Parathyroid adenoma (tissue), 2 donors: ENCODE measurements around the gene APLP1.

Experiments used
- H2AFZ ChIP-seq: fragments of 300-600 bp; sonication (generic); one replicate; pipeline ENCODE4 v1.7.0; 2017; ENCODE audit warnings: antibody characterized with exemption, mild to moderate bottlenecking
- H3K27ac ChIP-seq: fragments of 300-600 bp; sonication (generic); one replicate; pipeline ENCODE4 v1.7.0; 2017
- H3K27me3 ChIP-seq: fragments of 300-600 bp; sonication (generic); one replicate; pipeline ENCODE4 v1.7.0; 2017; ENCODE audit warnings: low read length; ENCODE audit not compliant: control insufficient read depth, insufficient read depth
- H3K36me3 ChIP-seq: fragments of 300-600 bp; sonication (generic); one replicate; pipeline ENCODE4 v1.7.0; 2017; ENCODE audit warnings: low read length; ENCODE audit not compliant: control insufficient read depth, insufficient read depth
- H3K4me1 ChIP-seq: fragments of 300-600 bp; sonication (generic); one replicate; pipeline ENCODE4 v1.7.0; 2017; ENCODE audit warnings: control low read depth
- H3K4me2 ChIP-seq: fragments of 300-600 bp; sonication (generic); one replicate; pipeline ENCODE4 v1.7.0; 2017; ENCODE audit warnings: low read length
- H3K4me3 ChIP-seq: fragments of 300-600 bp; sonication (generic); one replicate; pipeline ENCODE4 v1.7.0; 2017; ENCODE audit warnings: low read depth, low read length
- H3K79me2 ChIP-seq: fragments of 300-600 bp; sonication (generic); one replicate; pipeline ENCODE4 v1.7.0; 2017; ENCODE audit warnings: control low read depth
- H3K9ac ChIP-seq: fragments of 300-600 bp; sonication (generic); one replicate; pipeline ENCODE4 v1.7.0; 2017; ENCODE audit warnings: mild to moderate bottlenecking
- H3K9me3 ChIP-seq: fragments of 300-600 bp; sonication (generic); one replicate; pipeline ENCODE4 v1.7.0; 2017; ENCODE audit warnings: low read length; ENCODE audit not compliant: control insufficient read depth
- CTCF ChIP-seq: fragments of 300-600 bp; sonication (generic); IDR thresholded peaks from one replicate; pipeline ENCODE4 v1.7.0; 2017; ENCODE audit warnings: antibody characterized with exemption, mild to moderate bottlenecking
- donor health status: primary hyperparathyroidism.

Gene APLP1

GRCh38 chr19:35868172-35868822 is at the start of gene APLP1:
APLP1 (plus strand) TSS chr19:35868574; CDS start chr19:35868637, 63 bp downstream.
- H3K4me1 ChIP-seq, result peaks cover 11% of the 10 kb centered on the region
- H3K4me3 ChIP-seq, result peak within 1 kb of the TSS; percentile 41
- H3K36me3 ChIP-seq, result no peaks in the 10 kb centered on the region
- H3K9me3 ChIP-seq, result no peaks in the 10 kb centered on the region
- H3K9ac ChIP-seq, result no peak within 1 kb of the TSS
- H3K79me2 ChIP-seq, result peaks cover 4% of the 10 kb centered on the region
- H3K27ac ChIP-seq, result peak within 1 kb of the TSS; percentile 74
- TF ChIP-seq CTCF, result no peak
- H2AFZ ChIP-seq, result peak within 1 kb of the TSS; percentile 81
- H3K4me2 ChIP-seq, result peak within 1 kb of the TSS; percentile 79
- no peaks in the 10 kb centered on the region for H3K27me3 ChIP-seq

- Histone ChIP-seq H3K27me3 (no peaks in the 10 kb centered on the region), H3K4me3 (no peak overlapping the region), H3K79me2 (no peaks in the 10 kb centered on the region), H3K27ac (no peak overlapping the region), H3K36me3 (no peaks in the 10 kb centered on the region), H3K4me1 (no peaks in the 10 kb centered on the region), H2AFZ (no peak overlapping the region), H3K9ac (no peak overlapping the region), H3K9me3 (no peaks in the 10 kb centered on the region), H3K4me2 (no peak overlapping the region)
- TF ChIP-seq CTCF, result no peak
Observed at GRCh38 chr19:35822579-35822978, 45.8 kb upstream of the APLP1 start.

DNA sequence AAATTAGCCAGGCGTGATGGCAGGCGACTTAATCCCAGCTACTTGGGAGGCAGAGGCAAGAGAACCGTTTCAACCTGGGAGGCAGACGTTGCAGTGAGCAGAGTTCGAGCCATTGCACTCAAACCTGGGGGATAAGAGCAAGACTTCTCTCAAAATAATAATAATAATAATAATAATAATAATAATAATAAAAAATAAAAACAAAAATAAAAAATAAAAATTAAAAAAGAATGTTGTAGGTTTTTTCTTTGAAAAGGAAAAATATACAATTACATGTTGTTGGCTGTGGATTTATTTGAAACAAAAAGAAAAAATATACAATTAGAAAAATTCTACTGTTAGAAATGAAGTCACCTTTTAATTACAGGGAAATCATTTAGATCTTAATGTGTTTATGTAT is 44.2 kb upstream of the APLP1 start:
- Histone ChIP-seq H3K36me3 (no peaks in the 10 kb centered on the region), H3K4me3 (no peak overlapping the region), H3K4me1 (no peaks in the 10 kb centered on the region), H3K9ac (no peak overlapping the region), H2AFZ (no peak overlapping the region), H3K27me3 (no peaks in the 10 kb centered on the region), H3K79me2 (no peaks in the 10 kb centered on the region), H3K9me3 (no peaks in the 10 kb centered on the region), H3K4me2 (no peak overlapping the region), H3K27ac (no peak overlapping the region)
- TF ChIP-seq CTCF, result no peak

- H3K9me3 ChIP-seq, result no peaks in the 10 kb centered on the region
- H3K4me2 ChIP-seq, result no peak overlapping the region
- H3K27me3 ChIP-seq, result no peaks in the 10 kb centered on the region
- no peak overlapping the region for H2AFZ ChIP-seq
- no peaks in the 10 kb centered on the region for H3K36me3 ChIP-seq
- H3K79me2 ChIP-seq, result no peaks in the 10 kb centered on the region
- no peak overlapping the region for H3K4me3 ChIP-seq
- no peak for TF ChIP-seq CTCF
- no peak overlapping the region for H3K27ac ChIP-seq
- no peaks in the 10 kb centered on the region for H3K4me1 ChIP-seq
- no peak overlapping the region for H3K9ac ChIP-seq
Observed at GRCh38 chr19:35828692-35829301, 39.6 kb upstream of the APLP1 start.

DNA sequence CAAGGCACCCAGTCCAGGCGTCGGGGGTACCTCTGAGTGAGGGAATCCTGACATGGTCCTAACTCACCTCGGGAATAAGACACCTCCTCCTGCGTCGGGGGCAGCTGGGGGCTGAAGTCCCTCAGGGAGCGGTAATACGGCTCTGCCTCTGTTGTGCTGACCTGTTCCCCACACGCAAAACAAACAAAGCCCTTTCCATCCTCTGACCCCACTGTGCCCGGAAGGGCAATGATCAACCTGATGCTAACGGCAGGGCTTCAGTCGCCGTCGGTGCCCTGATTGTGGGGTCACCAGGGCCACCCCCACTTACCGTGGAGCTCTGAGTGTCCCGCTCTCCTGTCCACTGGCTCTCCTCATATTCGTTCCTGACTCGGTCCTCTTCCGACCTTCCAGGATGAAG is 37.4 kb upstream of the APLP1 start:
- Histone ChIP-seq H3K4me1 (no peaks in the 10 kb centered on the region), H2AFZ (no peak overlapping the region), H3K4me3 (no peak overlapping the region), H3K27me3 (no peaks in the 10 kb centered on the region), H3K9ac (no peak overlapping the region), H3K9me3 (no peaks in the 10 kb centered on the region), H3K4me2 (no peak overlapping the region), H3K36me3 (no peaks in the 10 kb centered on the region), H3K27ac (no peak overlapping the region), H3K79me2 (no peaks in the 10 kb centered on the region)
- no peak for TF ChIP-seq CTCF
